ENCODE data around the gene IKZF1. TPM values are rescaled to one million over a fixed set of nuclear protein-coding genes. Genes with fewer than 3 reads are reported as not detected.

IKZF1 gene
- polyA plus RNA-seq, 1 experiment = not detected

- no peak for TF ChIP-seq CTCF (IDR thresholded peaks at IDR 0.05; ENCODE audit: insufficient read depth, low read depth, low read length)
- DNase-seq (ENCODE audit: low read depth) = no peak
- no peaks in the 10 kb centered on the region for H3K36me3 ChIP-seq (ENCODE audit: control insufficient read depth, insufficient read depth, low read length)
- peaks cover 15% of the 10 kb centered on the region for H3K27me3 ChIP-seq (ENCODE audit: control insufficient read depth, insufficient read depth, low read length)
- H3K4me3 ChIP-seq (ENCODE audit: low read depth, low read length) = no peak overlapping the region
- ChIA-PET CTCF (no interaction called here), POLR2A (no interaction called here)
These were observed 3.7 kb downstream of the IKZF1 start for GRCh38 chr7:50308203-50308531.

- ChIA-PET POLR2A (no interaction called here), CTCF (no interaction called here)
- Histone ChIP-seq H3K4me3 (ENCODE audit: low read depth, low read length) (no peak overlapping the region), H3K27me3 (ENCODE audit: control insufficient read depth, insufficient read depth, low read length) (peaks cover 11% of the 10 kb centered on the region), H3K36me3 (ENCODE audit: control insufficient read depth, insufficient read depth, low read length) (no peaks in the 10 kb centered on the region)
- TF ChIP-seq CTCF (IDR thresholded peaks at IDR 0.05; ENCODE audit: insufficient read depth, low read depth, low read length) = no peak
- DNase-seq (ENCODE audit: low read depth) = no peak
These were observed 4.2 kb downstream of the IKZF1 start for GRCh38 chr7:50308532-50309385.

- H3K36me3 ChIP-seq (ENCODE audit: control insufficient read depth, insufficient read depth, low read length) = no peaks in the 10 kb centered on the region
- H3K27me3 ChIP-seq (ENCODE audit: control insufficient read depth, insufficient read depth, low read length) = peaks cover 9% of the 10 kb centered on the region
- ChIA-PET POLR2A (no interaction called here), CTCF (no interaction called here)
- no peak for DNase-seq (ENCODE audit: low read depth)
- no peak overlapping the region for H3K4me3 ChIP-seq (ENCODE audit: low read depth, low read length)
- no peak for TF ChIP-seq CTCF (IDR thresholded peaks at IDR 0.05; ENCODE audit: insufficient read depth, low read depth, low read length)
These were observed 5.2 kb downstream of the IKZF1 start for GRCh38 chr7:50309721-50310120.

- no peak for TF ChIP-seq CTCF (IDR thresholded peaks at IDR 0.05; ENCODE audit: insufficient read depth, low read depth, low read length)
- CTCF ChIA-PET = no interaction called here
- Histone ChIP-seq H3K36me3 (ENCODE audit: control insufficient read depth, insufficient read depth, low read length) (no peaks in the 10 kb centered on the region), H3K4me3 (ENCODE audit: low read depth, low read length) (no peak overlapping the region), H3K27me3 (ENCODE audit: control insufficient read depth, insufficient read depth, low read length) (peaks cover 4% of the 10 kb centered on the region)
- POLR2A ChIA-PET = no interaction called here
- DNase-seq (ENCODE audit: low read depth) = no peak
These were observed 5.8 kb downstream of the IKZF1 start for GRCh38 chr7:50310361-50310760.

- Histone ChIP-seq H3K4me3 (ENCODE audit: low read depth, low read length) (no peak overlapping the region), H3K27me3 (ENCODE audit: control insufficient read depth, insufficient read depth, low read length) (peaks cover 2% of the 10 kb centered on the region; the same call in 1 of the 2 replicates), H3K36me3 (ENCODE audit: control insufficient read depth, insufficient read depth, low read length) (no peaks in the 10 kb centered on the region)
- TF ChIP-seq CTCF (IDR thresholded peaks at IDR 0.05; ENCODE audit: insufficient read depth, low read depth, low read length) = no peak
- no peak for DNase-seq (ENCODE audit: low read depth)
- POLR2A ChIA-PET = no interaction called here
- CTCF ChIA-PET = no interaction called here
These were observed 6.4 kb downstream of the IKZF1 start for GRCh38 chr7:50310956-50311355.
